GM18867 (cell line): ENCODE measurements around the gene CERS3.

Source experiments
- ATAC-seq: cut with Tn5 transposase; IDR thresholded peaks from one replicate; pipeline ENCODE4 v1.9.1; 2021; ENCODE audit warnings: mild to moderate bottlenecking, moderate library complexity; ENCODE audit not compliant: unreplicated experiment

Gene CERS3

GRCh38 chr15:100385300-100386050, 143.3 kb downstream of the CERS3 start:
- no peak for ATAC-seq

- ATAC-seq = no peak
Observed at GRCh38 chr15:100384108-100384410, 144.7 kb downstream of the CERS3 start.

- no peak for ATAC-seq
Observed at GRCh38 chr15:100383302-100384107, 145.2 kb downstream of the CERS3 start.

GRCh38 chr15:100373942-100374341, 154.8 kb downstream of the CERS3 start:
- no peak for ATAC-seq

- ATAC-seq = no peak
Observed at GRCh38 chr15:100373120-100373896, 155.4 kb downstream of the CERS3 start.

GRCh38 chr15:100372739-100373119, 156.0 kb downstream of the CERS3 start:
- ATAC-seq = no peak

- no peak for ATAC-seq
Observed at GRCh38 chr15:100355342-100355741, 173.4 kb downstream of the CERS3 start.

GRCh38 chr15:100353449-100353848, 175.3 kb downstream of the CERS3 start:
- no peak for ATAC-seq

- no peak for ATAC-seq
Observed at GRCh38 chr15:100350434-100351226, 178.1 kb downstream of the CERS3 start.
